Hair follicular keratinocyte (primary cell): ENCODE data around the gene HOXB13. TPM values are rescaled to one million over a fixed set of nuclear protein-coding genes. Genes with fewer than 3 reads are reported as not detected.

Experiments
- total RNA-seq: library from RNA; depleted of rRNA; stranded (reverse); fragments of >200 nt; gene quantifications from 2 replicates; pipeline ENCODE4 v1.2.3, GENCODE V29; 2015

HOXB13 gene
- not detected in 2 replicates for total RNA-seq

DNA sequence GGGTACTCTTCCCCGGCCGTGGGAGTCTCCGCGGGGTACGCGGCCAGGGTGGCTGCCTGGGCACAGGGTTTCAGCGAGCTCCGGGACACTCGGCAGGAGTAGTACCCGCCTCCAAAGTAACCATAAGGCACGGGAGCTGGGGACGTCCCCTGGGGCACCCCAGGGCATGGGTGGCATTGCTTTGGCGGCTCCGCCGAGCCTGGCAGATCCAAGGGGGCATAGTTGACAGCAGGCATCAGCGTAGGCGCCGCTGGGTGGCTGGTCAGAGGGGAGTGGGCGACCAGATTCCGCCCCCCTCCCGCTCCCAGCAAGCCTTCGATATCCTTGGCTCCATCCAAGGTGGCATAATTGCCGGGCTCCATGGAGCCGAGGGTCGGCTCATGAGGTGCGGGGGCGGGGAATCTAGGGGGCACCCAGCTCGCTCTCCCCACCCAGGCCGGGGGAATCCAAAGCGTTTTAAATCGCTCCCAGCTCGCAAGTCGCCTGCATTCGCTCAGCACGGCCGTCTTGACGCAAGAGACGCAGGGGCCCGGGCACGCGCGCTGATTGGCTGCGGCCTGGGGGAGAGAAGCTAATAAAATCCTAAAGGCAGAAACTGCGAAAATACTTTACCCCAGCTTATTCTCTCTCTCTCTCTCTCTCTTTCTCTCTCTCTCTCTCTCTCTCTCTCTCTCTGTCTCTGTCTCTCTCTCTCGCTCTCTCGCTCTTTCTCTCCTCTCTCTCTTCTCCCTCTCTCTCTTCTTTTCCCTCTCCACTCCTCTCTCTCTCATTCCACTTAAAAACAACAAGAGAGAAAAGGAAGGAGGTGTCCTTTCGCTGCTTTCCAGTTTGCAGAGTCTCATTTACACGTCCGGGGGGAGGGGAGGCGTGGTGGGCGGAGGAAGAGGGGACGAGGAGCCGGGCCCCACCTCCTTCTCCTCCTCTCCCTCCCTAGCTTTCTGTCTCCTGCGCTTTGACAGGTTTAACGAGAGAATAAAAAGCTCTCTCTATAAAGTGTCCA lies at the start of gene HOXB13:
Gene HOXB13, minus strand, starts transcription at position 519 of the 1,000 bp plus-strand sequence. Its CDS starts 157 bp downstream, at position 362.

GRCh38 chr17:48722915-48723422 lies 5.6 kb downstream of the HOXB13 start, which contains the start of gene PRAC2:
Gene PRAC2, plus strand, starts transcription at chr17:48723185. Its CDS starts 1,226 bp downstream, at chr17:48724411.

DNA sequence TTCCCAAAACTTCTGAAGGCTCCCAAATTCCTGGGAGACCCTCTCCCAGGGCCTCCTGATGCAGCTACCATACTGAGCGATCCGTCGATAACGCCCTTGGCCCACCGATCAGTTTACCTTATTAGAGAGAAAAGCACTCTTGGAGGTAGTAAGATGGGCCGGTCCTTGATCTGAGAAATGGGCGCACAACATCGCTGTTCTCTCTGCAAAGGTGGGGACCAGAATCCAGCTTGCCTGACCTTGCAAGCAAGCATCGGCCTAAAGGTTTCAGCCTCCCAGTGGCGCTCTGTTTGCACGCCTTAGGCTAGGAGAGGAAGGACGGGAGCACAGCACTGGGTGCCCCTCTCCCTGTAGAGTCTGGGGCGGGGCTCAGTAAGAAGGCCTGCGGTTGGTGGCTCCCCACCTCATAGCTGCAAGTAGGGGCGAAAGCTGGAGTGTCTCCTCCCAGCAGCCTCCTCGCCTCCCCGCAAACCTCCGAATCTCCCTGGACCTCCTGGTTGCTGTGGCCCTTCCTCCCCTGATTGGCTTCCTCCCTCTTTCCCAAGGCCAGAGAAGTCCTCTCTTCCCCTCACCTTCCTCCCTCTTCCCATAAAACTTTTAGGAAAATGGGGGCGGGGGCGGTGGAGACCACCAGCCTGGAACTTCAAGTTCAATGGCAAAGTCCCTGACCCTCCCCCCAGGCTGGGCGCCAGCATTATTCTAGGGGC lies 6.2 kb downstream of the HOXB13 start, which contains the start of gene PRAC1:
Gene PRAC1, minus strand, starts transcription at position 318 of the 707 bp plus-strand sequence. Its CDS starts 126 bp downstream, at position 192.

Other genes with a start within 250 kb of the HOXB13 start
- not detected in 2 replicates for gene HOXB1, start 197.7 kb downstream of the HOXB13 start, total RNA-seq
- gene HOXB2, start 183.6 kb downstream of the HOXB13 start, total RNA-seq, result 0.46 and 0.86 TPM in 2 replicates
- gene HOXB4, start 150.4 kb downstream of the HOXB13 start, total RNA-seq, result not detected in 2 replicates
- 0.84 TPM in 1 of 2 replicates, not detected in the other for gene HOXB3, start 138.5 kb downstream of the HOXB13 start, total RNA-seq
- not detected in 2 replicates for gene HOXB5, start 135.0 kb downstream of the HOXB13 start, total RNA-seq
- gene HOXB6, start 123.8 kb downstream of the HOXB13 start, total RNA-seq, result 0.08 TPM in 1 of 2 replicates, not detected in the other
- 0.16 TPM in 1 of 2 replicates, not detected in the other for gene HOXB7, start 117.7 kb downstream of the HOXB13 start, total RNA-seq
- not detected in 2 replicates for gene HOXB8, start 113.5 kb downstream of the HOXB13 start, total RNA-seq
- gene HOXB9, start 102.4 kb downstream of the HOXB13 start, total RNA-seq, result not detected in 2 replicates
- not detected in 2 replicates for gene PRAC1, start 6.2 kb downstream of the HOXB13 start, total RNA-seq
- gene PRAC2, start 5.6 kb downstream of the HOXB13 start, total RNA-seq, result not detected in 2 replicates
- not detected in 2 replicates for gene TTLL6, start 88.5 kb upstream of the HOXB13 start, total RNA-seq
- gene CALCOCO2, start 102.3 kb upstream of the HOXB13 start, total RNA-seq, result 27.6 and 32.7 TPM in 2 replicates
- gene ATP5MC1, start 164.0 kb upstream of the HOXB13 start, total RNA-seq, result 133 and 215 TPM in 2 replicates
- gene UBE2Z, start 179.7 kb upstream of the HOXB13 start, total RNA-seq, result 72.0 and 79.5 TPM in 2 replicates
- gene SNF8, start 216.1 kb upstream of the HOXB13 start, total RNA-seq, result 92.3 and 99.6 TPM in 2 replicates
- gene GIP, start 239.8 kb upstream of the HOXB13 start, total RNA-seq, result not detected in 2 replicates